BE2C (cell line): ENCODE results near the gene XRCC6.
"Not testable (repeated sequence)": the region's sequence is repeated elsewhere in the genome, so short reads cannot be mapped to it uniquely, and the experiment has no call there.

Experiments
- DNase-seq: peaks from one replicate; pipeline ENCODE4 v3.0.0-alpha.2; 2020
- H3K27me3 ChIP-seq: fragments of 250-450 bp; sonication (Bioruptor Pico); 2 replicates; pipeline ENCODE4 v1.5.1; 2020; ENCODE audit warnings: mild to moderate bottlenecking
- H3K36me3 ChIP-seq: fragments of 250-450 bp; sonication (Bioruptor Pico); 2 replicates; pipeline ENCODE4 v1.5.1; 2020; ENCODE audit warnings: mild to moderate bottlenecking
- H3K4me1 ChIP-seq: fragments of 250-450 bp; sonication (Bioruptor Pico); 2 replicates; pipeline ENCODE4 v1.5.1; 2020
- H3K4me3 ChIP-seq: 2 replicates; pipeline ENCODE4 v1.5.1; 2011; ENCODE audit warnings: low read depth, low read length
- H3K9me3 ChIP-seq: fragments of 250-450 bp; sonication (Bioruptor Pico); 2 replicates; pipeline ENCODE4 v1.5.1; 2020
- CTCF ChIP-seq: IDR thresholded peaks from 2 replicates; pipeline ENCODE4 v1.5.1; 2012; ENCODE audit warnings: mild to moderate bottlenecking, low read depth, low read length

The XRCC6 gene

GRCh38 chr22:41660416-41660815 lies 39.3 kb downstream of the XRCC6 start:
- H3K4me1 ChIP-seq, result no peaks in the 10 kb centered on the region
- no peaks in the 10 kb centered on the region for H3K9me3 ChIP-seq
- no peak for DNase-seq
- peaks cover 91% of the 10 kb centered on the region for H3K36me3 ChIP-seq
- no peaks in the 10 kb centered on the region for H3K27me3 ChIP-seq
- TF ChIP-seq CTCF, result no peak
- no peak overlapping the region for H3K4me3 ChIP-seq

- no peaks in the 10 kb centered on the region for H3K4me1 ChIP-seq
- no peaks in the 10 kb centered on the region for H3K9me3 ChIP-seq
- no peaks in the 10 kb centered on the region for H3K27me3 ChIP-seq
- H3K36me3 ChIP-seq, result peaks cover 86% of the 10 kb centered on the region
- no peak overlapping the region for H3K4me3 ChIP-seq
- DNase-seq, result no peak
- TF ChIP-seq CTCF, result no peak
These were observed 40.0 kb downstream of the XRCC6 start for GRCh38 chr22:41661088-41661487.

GRCh38 chr22:41661713-41662112 lies 40.6 kb downstream of the XRCC6 start:
- H3K4me3 ChIP-seq, result no peak overlapping the region
- TF ChIP-seq CTCF, result no peak
- H3K4me1 ChIP-seq, result no peaks in the 10 kb centered on the region
- peaks cover 84% of the 10 kb centered on the region for H3K36me3 ChIP-seq
- no peak for DNase-seq
- no peaks in the 10 kb centered on the region for H3K27me3 ChIP-seq
- H3K9me3 ChIP-seq, result no peaks in the 10 kb centered on the region

- H3K36me3 ChIP-seq, result peaks cover 70% of the 10 kb centered on the region
- H3K4me1 ChIP-seq, H3K4me3 ChIP-seq, H3K9me3 ChIP-seq, DNase-seq, H3K27me3 ChIP-seq: not testable (repeated sequence)
These were observed 42.5 kb downstream of the XRCC6 start for GRCh38 chr22:41663594-41663993.

- no peaks in the 10 kb centered on the region for H3K27me3 ChIP-seq
- peaks cover 61% of the 10 kb centered on the region for H3K36me3 ChIP-seq
- no peak overlapping the region for H3K4me3 ChIP-seq
- no peak for TF ChIP-seq CTCF
- no peaks in the 10 kb centered on the region; the same call in 1 of the 2 replicates for H3K4me1 ChIP-seq
- no peaks in the 10 kb centered on the region for H3K9me3 ChIP-seq
- DNase-seq, result no peak
These were observed 43.4 kb downstream of the XRCC6 start for GRCh38 chr22:41664490-41664889.

- H3K36me3 ChIP-seq, result peaks cover 57% of the 10 kb centered on the region
- TF ChIP-seq CTCF, result no peak
These were observed 43.9 kb downstream of the XRCC6 start for GRCh38 chr22:41664951-41665350.

More at GRCh38 chr22:41664951-41665350, 43.9 kb downstream of the XRCC6 start:
- Histone ChIP-seq H3K9me3 (no peaks in the 10 kb centered on the region), H3K4me1 (no peaks in the 10 kb centered on the region; the same call in 1 of the 2 replicates), H3K4me3 (no peak overlapping the region), H3K27me3 (no peaks in the 10 kb centered on the region)
- DNase-seq, result no peak
